ENCODE results near the gene HOXA7.

Gene HOXA7

GRCh38 chr7:27196287-27196767 is 39.9 kb upstream of the HOXA7 start:
- H4K20me1 ChIP-seq (ENCODE audit: insufficient read depth, low read length), result no peaks in the 10 kb centered on the region
- no peak overlapping the region for H3K4me3 ChIP-seq (ENCODE audit: low read depth in 1 of 2, low read length in 2 of 2)
- TF ChIP-seq, protein P1, sequence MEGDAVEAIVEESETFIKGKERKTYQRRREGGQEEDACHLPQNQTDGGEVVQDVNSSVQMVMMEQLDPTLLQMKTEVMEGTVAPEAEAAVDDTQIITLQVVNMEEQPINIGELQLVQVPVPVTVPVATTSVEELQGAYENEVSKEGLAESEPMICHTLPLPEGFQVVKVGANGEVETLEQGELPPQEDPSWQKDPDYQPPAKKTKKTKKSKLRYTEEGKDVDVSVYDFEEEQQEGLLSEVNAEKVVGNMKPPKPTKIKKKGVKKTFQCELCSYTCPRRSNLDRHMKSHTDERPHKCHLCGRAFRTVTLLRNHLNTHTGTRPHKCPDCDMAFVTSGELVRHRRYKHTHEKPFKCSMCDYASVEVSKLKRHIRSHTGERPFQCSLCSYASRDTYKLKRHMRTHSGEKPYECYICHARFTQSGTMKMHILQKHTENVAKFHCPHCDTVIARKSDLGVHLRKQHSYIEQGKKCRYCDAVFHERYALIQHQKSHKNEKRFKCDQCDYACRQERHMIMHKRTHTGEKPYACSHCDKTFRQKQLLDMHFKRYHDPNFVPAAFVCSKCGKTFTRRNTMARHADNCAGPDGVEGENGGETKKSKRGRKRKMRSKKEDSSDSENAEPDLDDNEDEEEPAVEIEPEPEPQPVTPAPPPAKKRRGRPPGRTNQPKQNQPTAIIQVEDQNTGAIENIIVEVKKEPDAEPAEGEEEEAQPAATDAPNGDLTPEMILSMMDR (IDR thresholded peaks at IDR 0.05; ENCODE audit: borderline replicate concordance, extremely low read depth, low read length, poor library complexity, severe bottlenecking), result peak; percentile 88
- TF ChIP-seq EZH2 (IDR thresholded peaks at IDR 0.05; ENCODE audit: borderline replicate concordance, low read depth, low read length, severe bottlenecking), result no peak
- peaks cover 34% of the 10 kb centered on the region for H3K4me1 ChIP-seq (ENCODE audit: insufficient read depth, low read length)
- no peak overlapping the region for H3K27ac ChIP-seq (ENCODE audit: low read length)
- H3K4me2 ChIP-seq (ENCODE audit: insufficient read depth, low read length), result peak overlapping the region; percentile 60
- no peaks in the 10 kb centered on the region for H3K9me3 ChIP-seq (ENCODE audit: insufficient read depth, low read length, severe bottlenecking)
- no peak for ATAC-seq (ENCODE audit: insufficient read depth, low read depth)
- DNase-seq, result peak; percentile 80
- H3K27me3 ChIP-seq (ENCODE audit: insufficient read depth, low read length, poor library complexity), result peaks cover 17% of the 10 kb centered on the region
- H3K36me3 ChIP-seq (ENCODE audit: insufficient read depth, low read length), result no peaks in the 10 kb centered on the region
- no peak overlapping the region for H3K9ac ChIP-seq (ENCODE audit: low read depth, low read length)
- no peaks in the 10 kb centered on the region for H3K79me2 ChIP-seq (ENCODE audit: insufficient read depth, low read length)
- no peak overlapping the region for H2AFZ ChIP-seq (ENCODE audit: low read depth, low read length)

DNA sequence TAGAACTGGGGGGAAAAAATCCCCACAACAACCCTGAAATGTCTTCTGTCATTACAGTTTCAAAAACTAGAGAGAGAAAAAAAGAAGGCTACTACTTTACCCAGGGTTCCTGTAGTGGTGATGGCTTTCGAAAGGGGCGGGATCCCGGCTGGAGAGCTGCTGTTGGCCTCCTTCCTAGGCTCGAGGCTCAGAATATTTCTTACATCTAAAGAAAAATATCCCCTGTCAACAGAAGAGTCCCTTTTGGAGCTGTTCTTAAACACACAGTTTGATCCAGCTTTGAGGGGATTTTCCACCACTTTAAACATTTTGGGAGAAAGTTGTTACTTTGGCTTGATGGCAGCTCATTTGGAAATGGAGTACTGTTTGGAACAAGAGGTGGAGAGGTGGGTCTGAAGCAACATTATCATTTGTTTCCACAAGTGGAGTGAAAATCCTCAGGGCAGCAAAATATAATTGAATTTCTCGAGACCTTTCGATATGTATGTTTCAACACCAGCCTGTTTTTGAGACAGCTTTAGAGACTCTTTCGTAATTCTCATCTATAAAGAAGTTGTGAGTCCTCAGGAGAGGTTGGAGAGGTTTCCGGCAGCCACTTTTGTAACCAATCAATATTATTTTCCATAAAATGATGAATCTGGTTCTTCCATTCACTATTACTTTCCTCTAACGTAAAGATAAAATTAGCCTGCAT is 38.4 kb upstream of the HOXA7 start:
- Histone ChIP-seq H3K27ac (ENCODE audit: low read length) (no peak overlapping the region), H2AFZ (ENCODE audit: low read depth, low read length) (no peak overlapping the region), H3K79me2 (ENCODE audit: insufficient read depth, low read length) (no peaks in the 10 kb centered on the region), H3K36me3 (ENCODE audit: insufficient read depth, low read length) (no peaks in the 10 kb centered on the region), H3K27me3 (ENCODE audit: insufficient read depth, low read length, poor library complexity) (peaks cover 12% of the 10 kb centered on the region), H3K9ac (ENCODE audit: low read depth, low read length) (no peak overlapping the region), H3K9me3 (ENCODE audit: insufficient read depth, low read length, severe bottlenecking) (no peaks in the 10 kb centered on the region), H3K4me1 (ENCODE audit: insufficient read depth, low read length) (peaks cover 25% of the 10 kb centered on the region), H4K20me1 (ENCODE audit: insufficient read depth, low read length) (no peaks in the 10 kb centered on the region), H3K4me2 (ENCODE audit: insufficient read depth, low read length) (no peak overlapping the region), H3K4me3 (ENCODE audit: low read depth in 1 of 2, low read length in 2 of 2) (no peak overlapping the region)
- DNase-seq, result no peak
- ATAC-seq (ENCODE audit: insufficient read depth, low read depth), result no peak
- TF ChIP-seq, protein P1 (IDR thresholded peaks at IDR 0.05; ENCODE audit: borderline replicate concordance, extremely low read depth, low read length, poor library complexity, severe bottlenecking), result no peak
- TF ChIP-seq EZH2 (IDR thresholded peaks at IDR 0.05; ENCODE audit: borderline replicate concordance, low read depth, low read length, severe bottlenecking), result no peak

DNA sequence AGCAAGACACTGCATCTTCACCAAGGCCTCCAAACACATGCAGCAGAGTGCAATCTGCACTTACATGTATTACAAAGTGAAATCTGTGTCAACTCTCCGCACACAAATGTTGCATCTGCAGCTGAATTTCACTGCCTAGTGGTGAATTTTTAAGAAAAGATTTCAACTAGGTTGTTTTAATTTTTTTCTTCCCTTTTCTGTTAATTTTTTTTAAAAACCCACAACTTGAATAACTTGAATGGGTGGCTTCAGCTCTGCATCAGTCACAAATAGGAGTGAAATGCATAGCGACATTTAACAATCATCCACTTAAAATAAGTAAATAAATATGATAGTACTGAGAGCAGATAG is 37.5 kb upstream of the HOXA7 start:
- no peak overlapping the region for H3K4me2 ChIP-seq (ENCODE audit: insufficient read depth, low read length)
- H3K4me3 ChIP-seq (ENCODE audit: low read depth in 1 of 2, low read length in 2 of 2), result no peak overlapping the region
- no peaks in the 10 kb centered on the region for H3K36me3 ChIP-seq (ENCODE audit: insufficient read depth, low read length)
- DNase-seq (no peak), ATAC-seq (ENCODE audit: insufficient read depth, low read depth) (no peak)
- H3K4me1 ChIP-seq (ENCODE audit: insufficient read depth, low read length), result peaks cover 20% of the 10 kb centered on the region
- no peak overlapping the region for H2AFZ ChIP-seq (ENCODE audit: low read depth, low read length)
- H3K27me3 ChIP-seq (ENCODE audit: insufficient read depth, low read length, poor library complexity), result peaks cover 12% of the 10 kb centered on the region
- H3K9ac ChIP-seq (ENCODE audit: low read depth, low read length), result no peak overlapping the region
- no peaks in the 10 kb centered on the region for H4K20me1 ChIP-seq (ENCODE audit: insufficient read depth, low read length)
- TF ChIP-seq, protein P1 (IDR thresholded peaks at IDR 0.05; ENCODE audit: borderline replicate concordance, extremely low read depth, low read length, poor library complexity, severe bottlenecking), result no peak
- TF ChIP-seq EZH2 (IDR thresholded peaks at IDR 0.05; ENCODE audit: borderline replicate concordance, low read depth, low read length, severe bottlenecking), result no peak
- no peak overlapping the region for H3K27ac ChIP-seq (ENCODE audit: low read length)
- H3K79me2 ChIP-seq (ENCODE audit: insufficient read depth, low read length), result no peaks in the 10 kb centered on the region
- no peaks in the 10 kb centered on the region for H3K9me3 ChIP-seq (ENCODE audit: insufficient read depth, low read length, severe bottlenecking)
